Esophagus squamous epithelium (tissue), 4 donors: ENCODE results near the gene TBC1D10A.

Source experiments
- CTCF ChIP-seq, 6 experiments: fragments of 450-650 bp in 4 of 6; fragments of 200-600 bp in 2 of 6; sonication (generic) in 2 of 6; IDR thresholded peaks; one replicate each; pipeline ENCODE4 v1.5.1; 2016 to 2019; ENCODE audit warnings: antibody characterized with exemption in 6 of 6, mild to moderate bottlenecking in 4 of 6, moderate library complexity in 4 of 6
- POLR2A ChIP-seq, 4 donors: fragments of 450-650 bp; IDR thresholded peaks; one replicate each; pipeline ENCODE4 v1.6.1; 2017; ENCODE audit warnings: antibody characterized with exemption in 4 of 4, mild to moderate bottlenecking in 4 of 4, moderate library complexity in 3 of 4

GRCh38 chr22:30289980-30290313 is 36.8 kb downstream of the TBC1D10A start:
- no peak for TF ChIP-seq CTCF (IDR thresholded peaks at IDR 0.05)
- TF ChIP-seq POLR2A (IDR thresholded peaks at IDR 0.05) = no peak
